GM23248 (cell line): ENCODE data around the gene SHB.

Experiments
- EZH2 ChIP-seq: fragments of 200-600 bp; sonication (generic); IDR thresholded peaks from 2 replicates; pipeline ENCODE4 v1.6.1; 2018; ENCODE audit warnings: antibody characterized with exemption, mild to moderate bottlenecking; ENCODE audit not compliant: insufficient read depth, poor library complexity, severe bottlenecking
- EZH2phosphoT487 ChIP-seq: fragments of 200-600 bp; sonication (generic); IDR thresholded peaks from 2 replicates; pipeline ENCODE4 v1.6.1; 2018; ENCODE audit warnings: antibody characterized with exemption, moderate library complexity, mild to moderate bottlenecking, low read depth; ENCODE audit not compliant: insufficient read depth

DNA sequence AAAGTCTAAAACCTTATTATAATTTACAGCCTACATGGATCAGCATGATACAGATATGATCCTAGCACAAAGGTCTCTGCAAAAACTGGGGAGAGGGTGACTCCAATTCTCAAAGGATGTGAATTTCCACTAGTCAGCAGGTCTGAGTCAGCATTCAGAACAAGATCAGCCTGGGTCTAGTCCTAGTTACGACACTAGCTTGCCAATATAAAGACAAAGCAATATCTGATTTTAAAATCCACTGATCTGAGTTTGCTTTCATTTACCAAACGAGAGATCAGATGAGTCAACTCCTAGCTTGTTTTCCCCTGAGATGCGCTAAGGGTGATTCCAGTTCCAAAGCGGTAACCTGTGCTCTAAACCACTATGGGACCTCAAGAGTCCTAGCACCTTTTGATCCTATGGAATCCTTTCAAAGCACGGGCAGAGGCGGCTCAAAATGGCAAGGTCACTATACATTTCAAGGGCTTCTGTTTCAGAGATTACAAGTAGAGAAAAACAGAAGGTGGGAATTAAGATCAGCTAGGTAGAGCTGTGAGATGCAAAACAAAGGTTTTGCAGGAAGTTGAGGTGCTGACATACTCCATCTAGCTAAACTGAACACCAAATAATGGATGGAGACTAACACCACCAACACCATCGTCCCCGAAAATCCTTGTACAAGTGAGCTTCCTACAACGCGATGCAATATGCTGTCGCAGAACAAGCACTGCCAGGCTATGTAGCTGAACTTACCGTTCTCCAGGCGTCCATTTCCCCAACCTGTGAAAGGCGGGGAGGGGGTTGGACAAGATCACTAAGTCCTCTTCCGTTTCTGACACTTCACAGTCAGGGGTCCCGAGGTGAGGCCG lies 166.0 kb downstream of the SHB start:
- TF ChIP-seq EZH2 (no peak), EZH2phosphoT487 (no peak)
